Brain pericyte (primary cell): Measurements from ENCODE around the gene MLH1.

Source experiments
- DNase-seq: peaks from one replicate; pipeline ENCODE4 v3.0.0-alpha.2; 2012; ENCODE audit warnings: low read depth, low spot score

Gene MLH1

GRCh38 chr3:36973139-36973538, 20.2 kb upstream of the MLH1 start:
- DNase-seq = no peak

- DNase-seq = no peak
Measured at GRCh38 chr3:36981006-36981405, 12.3 kb upstream of the MLH1 start.

DNA sequence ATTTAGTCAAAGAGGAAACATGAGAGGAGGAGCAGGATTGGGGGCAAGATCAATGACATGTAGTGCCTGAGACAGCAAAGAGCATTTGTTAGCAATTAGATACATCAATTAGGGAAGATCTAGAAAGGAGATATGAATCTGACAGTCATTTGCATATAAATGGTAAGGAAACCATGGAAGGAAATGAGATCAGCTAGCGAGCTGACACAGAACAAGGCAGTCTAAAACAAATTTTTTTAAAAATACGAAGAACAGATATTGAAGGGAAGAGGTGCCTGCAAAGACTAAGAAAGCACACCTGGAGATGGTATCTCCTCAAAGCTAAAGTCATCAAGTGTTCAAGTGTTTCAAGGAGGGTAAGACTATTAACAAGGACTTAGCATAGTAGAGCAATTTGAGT, 5.0 kb upstream of the MLH1 start:
- DNase-seq = no peak

GRCh38 chr3:36989005-36989404, 4.3 kb upstream of the MLH1 start:
- no peak for DNase-seq

DNA sequence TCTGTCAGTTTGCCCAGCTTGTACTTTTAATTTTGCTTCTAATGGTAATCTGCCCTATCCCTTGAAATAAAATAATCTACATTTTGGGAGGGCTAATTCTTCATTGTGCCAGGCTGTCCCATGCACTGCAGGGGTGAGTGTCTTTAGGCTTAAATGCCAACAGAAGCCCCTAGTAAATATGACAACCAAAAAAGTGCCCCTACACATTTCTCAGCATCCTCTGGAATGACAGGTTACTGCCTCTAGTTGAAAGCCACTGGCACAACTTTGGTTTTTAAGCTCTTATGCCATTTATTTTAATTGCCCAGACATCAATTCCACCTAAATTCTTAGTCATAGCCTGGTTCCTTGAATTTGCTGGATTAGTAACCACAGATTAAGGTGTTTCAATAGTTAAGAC, 3.8 kb upstream of the MLH1 start:
- no peak for DNase-seq

- DNase-seq = no peak
Measured at GRCh38 chr3:36991147-36991546, 2.2 kb upstream of the MLH1 start.

- peak; percentile 50 for DNase-seq
Measured at GRCh38 chr3:36991923-36992805, 1.2 kb upstream of the MLH1 start.

DNA sequence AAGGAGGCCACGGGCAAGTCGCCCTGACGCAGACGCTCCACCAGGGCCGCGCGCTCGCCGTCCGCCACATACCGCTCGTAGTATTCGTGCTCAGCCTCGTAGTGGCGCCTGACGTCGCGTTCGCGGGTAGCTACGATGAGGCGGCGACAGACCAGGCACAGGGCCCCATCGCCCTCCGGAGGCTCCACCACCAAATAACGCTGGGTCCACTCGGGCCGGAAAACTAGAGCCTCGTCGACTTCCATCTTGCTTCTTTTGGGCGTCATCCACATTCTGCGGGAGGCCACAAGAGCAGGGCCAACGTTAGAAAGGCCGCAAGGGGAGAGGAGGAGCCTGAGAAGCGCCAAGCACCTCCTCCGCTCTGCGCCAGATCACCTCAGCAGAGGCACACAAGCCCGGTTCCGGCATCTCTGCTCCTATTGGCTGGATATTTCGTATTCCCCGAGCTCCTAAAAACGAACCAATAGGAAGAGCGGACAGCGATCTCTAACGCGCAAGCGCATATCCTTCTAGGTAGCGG, 452 bp upstream of the MLH1 start, which contains the start of gene EPM2AIP1:
Gene EPM2AIP1, minus strand, starts transcription at position 326 of the 520 bp plus-strand sequence. Its CDS starts 54 bp downstream, at position 272.
- no peak for DNase-seq

DNA sequence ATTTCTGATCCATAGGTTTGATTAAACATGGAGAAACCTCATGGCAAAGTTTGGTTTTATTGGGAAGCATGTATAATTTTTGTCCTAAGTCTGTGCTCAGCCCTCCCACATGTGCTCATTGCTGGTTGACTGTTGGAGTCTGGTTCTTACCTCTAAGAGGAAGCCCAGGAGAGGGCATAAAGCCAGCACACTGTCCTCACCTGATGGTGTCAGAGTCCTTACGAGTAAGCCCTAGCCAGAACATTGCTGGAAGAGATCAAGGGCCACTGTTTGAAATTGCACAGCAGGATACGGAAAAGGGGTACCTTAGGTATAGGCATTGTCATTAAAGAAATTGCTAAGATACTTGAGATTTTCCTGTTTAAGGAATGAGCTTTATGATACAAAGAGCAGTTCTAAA, 21.3 kb downstream of the MLH1 start:
- no peak for DNase-seq

DNA sequence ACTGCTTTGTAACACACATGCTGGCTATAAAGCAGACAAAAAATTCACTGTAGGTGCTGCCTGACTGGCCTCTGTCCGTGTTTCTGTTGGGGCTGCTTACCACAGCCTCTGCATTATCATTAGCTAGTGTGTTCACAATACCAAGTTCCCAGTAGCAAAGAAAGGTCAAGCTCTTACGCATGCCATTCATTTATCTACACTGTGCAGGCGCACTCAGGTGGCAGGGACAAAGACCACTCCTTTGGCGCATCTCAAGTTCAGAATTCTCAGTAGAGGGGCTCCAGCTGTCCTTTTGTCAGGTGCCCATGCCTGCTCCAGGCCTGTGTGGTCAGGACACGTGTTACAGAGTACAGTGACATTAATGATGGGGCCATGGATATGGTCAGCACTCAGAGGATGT, 22.3 kb downstream of the MLH1 start:
- no peak for DNase-seq

DNA sequence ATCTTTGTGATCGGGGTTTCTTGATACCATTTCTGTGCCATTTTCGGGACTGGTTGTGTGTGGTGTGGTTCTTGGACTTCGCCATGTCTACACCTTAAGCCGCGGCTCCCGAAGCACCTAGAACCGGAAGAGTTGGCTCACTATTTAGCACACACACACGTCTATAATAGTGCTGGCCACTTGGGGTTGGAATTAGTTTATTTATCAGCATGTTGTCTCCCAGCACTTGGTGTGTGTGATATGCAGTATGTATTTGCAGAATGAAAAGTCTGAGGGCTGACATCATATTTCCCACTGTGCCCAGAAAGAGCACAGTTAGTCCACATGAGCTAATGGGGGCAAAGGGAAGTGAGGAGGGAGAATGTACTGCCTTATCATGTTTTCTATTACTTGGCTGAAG, 23.6 kb downstream of the MLH1 start:
- no peak for DNase-seq

GRCh38 chr3:37017683-37018082, 24.4 kb downstream of the MLH1 start:
- DNase-seq = no peak

- no peak for DNase-seq
Measured at GRCh38 chr3:37024092-37024491, 30.8 kb downstream of the MLH1 start.

DNA sequence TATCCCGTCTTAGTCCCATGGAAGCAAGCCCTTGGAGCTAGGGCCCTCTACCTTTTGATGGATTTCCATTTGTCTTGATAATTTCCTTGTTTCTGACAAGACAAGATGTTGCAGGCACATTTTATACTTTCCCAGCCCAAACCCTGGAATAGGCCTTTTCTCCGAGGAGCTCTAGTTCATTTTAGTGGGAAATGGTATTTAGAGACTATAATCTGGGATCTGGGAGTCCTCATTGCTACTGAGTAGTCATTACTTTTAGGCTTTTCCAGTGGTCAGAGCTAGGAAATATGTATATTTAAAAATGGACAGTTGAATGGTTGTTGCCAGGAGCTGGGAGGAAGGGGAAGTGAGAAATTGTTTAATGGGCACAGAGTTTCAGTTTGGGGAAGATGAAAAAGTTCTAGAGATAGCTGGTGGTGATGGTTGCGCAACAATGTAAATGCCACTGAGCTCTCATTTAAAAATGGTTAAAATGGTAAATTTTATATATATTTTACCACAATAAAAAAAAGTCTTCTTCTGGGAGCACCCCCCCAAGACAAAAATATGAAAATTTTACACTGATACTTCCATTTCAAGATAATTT, 31.6 kb downstream of the MLH1 start:
- DNase-seq = no peak

DNA sequence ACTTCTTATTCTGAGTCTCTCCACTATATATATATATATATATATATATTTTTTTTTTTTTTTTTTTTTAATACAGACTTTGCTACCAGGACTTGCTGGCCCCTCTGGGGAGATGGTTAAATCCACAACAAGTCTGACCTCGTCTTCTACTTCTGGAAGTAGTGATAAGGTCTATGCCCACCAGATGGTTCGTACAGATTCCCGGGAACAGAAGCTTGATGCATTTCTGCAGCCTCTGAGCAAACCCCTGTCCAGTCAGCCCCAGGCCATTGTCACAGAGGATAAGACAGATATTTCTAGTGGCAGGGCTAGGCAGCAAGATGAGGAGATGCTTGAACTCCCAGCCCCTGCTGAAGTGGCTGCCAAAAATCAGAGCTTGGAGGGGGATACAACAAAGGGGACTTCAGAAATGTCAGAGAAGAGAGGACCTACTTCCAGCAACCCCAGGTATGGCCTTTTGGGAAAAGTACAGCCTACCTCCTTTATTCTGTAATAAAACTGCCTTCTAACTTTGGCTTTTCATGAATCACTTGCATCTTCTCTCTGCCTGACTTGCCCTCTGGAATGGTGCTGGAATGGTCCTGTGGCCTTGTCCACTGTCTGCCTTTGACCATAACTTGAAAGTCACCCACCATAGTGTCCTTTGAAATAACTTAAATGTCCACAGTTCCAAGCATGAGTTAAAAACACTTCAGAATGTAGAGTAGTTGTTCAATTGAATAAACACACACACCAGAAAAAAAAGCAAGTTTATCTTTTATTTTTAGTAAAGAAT, 32.4 kb downstream of the MLH1 start:
- DNase-seq = no peak

- DNase-seq = no peak
Measured at GRCh38 chr3:37026851-37027250, 33.5 kb downstream of the MLH1 start.

DNA sequence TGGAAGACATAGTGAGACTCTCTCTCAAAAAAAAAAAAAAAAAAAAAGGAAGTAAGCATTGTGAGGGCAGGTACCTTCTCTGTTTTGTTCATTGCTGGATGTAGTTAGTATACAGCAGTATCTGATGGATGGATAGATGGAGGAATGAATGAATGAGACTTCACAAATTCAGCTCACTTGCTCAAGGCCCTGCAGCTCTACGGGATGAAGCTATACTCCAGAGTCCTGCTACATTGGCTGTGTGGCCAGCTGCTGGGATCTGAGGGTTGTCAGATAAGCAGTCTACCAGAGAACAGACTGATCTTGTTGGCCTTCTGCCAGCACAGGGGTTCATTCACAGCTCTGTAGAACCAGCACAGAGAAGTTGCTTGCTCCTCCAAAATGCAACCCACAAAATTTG, 35.0 kb downstream of the MLH1 start:
- no peak for DNase-seq

- DNase-seq = no peak
Measured at GRCh38 chr3:37029111-37029510, 35.8 kb downstream of the MLH1 start.

- DNase-seq = no peak
Measured at GRCh38 chr3:37029516-37030163, 36.3 kb downstream of the MLH1 start.

DNA sequence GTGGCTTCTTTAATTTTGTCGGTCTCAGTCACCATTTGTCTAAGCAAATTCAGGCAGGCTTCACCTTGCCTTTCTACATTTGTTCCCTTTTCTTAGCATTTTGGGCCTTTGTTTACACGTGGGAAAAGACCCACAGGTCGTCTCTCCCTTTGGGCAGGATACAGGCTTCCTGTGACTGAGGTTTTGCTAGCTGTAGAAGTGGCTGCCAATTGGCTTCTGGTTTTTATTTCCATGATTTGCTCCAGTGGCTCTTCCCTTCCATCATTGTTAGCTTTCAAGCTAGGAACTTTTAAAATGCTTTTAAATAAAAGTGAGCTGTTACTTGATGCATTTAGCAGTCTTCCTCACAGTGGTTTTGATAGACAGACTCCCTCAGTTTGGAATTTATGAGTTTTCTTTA, 37.3 kb downstream of the MLH1 start:
- DNase-seq = no peak

DNA sequence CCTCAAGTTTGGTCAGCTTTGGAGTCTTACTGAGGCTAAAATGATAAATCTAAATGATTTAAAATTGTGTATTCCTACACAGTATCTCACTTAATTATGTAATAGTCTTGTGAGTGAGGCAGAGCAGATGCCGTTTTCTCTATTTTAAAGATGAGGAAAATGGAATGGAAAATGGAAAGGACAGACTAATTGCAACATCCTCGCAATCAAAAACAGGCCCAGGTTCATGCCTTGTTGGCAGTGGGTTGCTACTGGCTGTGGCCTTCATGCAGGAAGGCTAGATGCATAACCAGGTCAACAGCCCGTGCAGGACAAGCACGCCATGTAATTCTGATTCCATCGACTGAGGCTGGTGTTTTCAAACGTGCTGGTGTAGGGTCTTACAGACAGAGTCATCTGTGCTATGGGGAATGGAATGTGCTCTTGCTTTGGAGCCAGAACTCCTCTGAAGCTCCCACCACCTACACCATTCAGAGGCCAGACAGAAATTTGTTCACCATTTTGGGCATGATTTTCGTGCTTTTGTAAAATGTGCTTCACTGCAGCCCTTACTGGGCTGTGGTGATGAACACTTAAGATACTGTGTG, 37.9 kb downstream of the MLH1 start:
- no peak for DNase-seq
